Measurements from ENCODE around the gene ECHDC3.
"Not testable (repeated sequence)": the region's sequence is repeated elsewhere in the genome, so short reads cannot be mapped to it uniquely, and the experiment has no call there.

Gene ECHDC3

GRCh38 chr10:11728353-11728752, 13.8 kb upstream of the ECHDC3 start:
- Mint-ChIP-seq H3K36me3 (ENCODE audit: low read depth) (no peaks in the 10 kb centered on the region), H3K4me3 (no peak overlapping the region), H3K4me1 (peaks cover 2% of the 10 kb centered on the region), H3K27ac (no peak overlapping the region), H3K27me3 (peaks cover 10% of the 10 kb centered on the region), H3K9me3 (no peaks in the 10 kb centered on the region)
- DNase-seq, result no peak
- no peak for ATAC-seq

- ATAC-seq, result no peak
- Mint-ChIP-seq H3K4me1 (peaks cover 2% of the 10 kb centered on the region), H3K4me3 (no peak overlapping the region), H3K27me3 (peaks cover 9% of the 10 kb centered on the region), H3K36me3 (ENCODE audit: low read depth) (no peaks in the 10 kb centered on the region), H3K27ac (no peak overlapping the region), H3K9me3 (no peaks in the 10 kb centered on the region)
- DNase-seq, result no peak
These were observed 12.3 kb upstream of the ECHDC3 start for GRCh38 chr10:11729790-11730315.

- Mint-ChIP-seq H3K36me3 (ENCODE audit: low read depth) (no peaks in the 10 kb centered on the region), H3K27ac (no peak overlapping the region), H3K4me3 (no peak overlapping the region), H3K9me3 (no peaks in the 10 kb centered on the region), H3K27me3 (peaks cover 4% of the 10 kb centered on the region), H3K4me1 (no peaks in the 10 kb centered on the region)
- no peak for ATAC-seq
- no peak for DNase-seq
These were observed 11.4 kb upstream of the ECHDC3 start for GRCh38 chr10:11730779-11731178.

GRCh38 chr10:11736767-11737166, 5.4 kb upstream of the ECHDC3 start:
- H3K27ac Mint-ChIP-seq; DNase-seq; H3K4me1 Mint-ChIP-seq; H3K4me3 Mint-ChIP-seq; H3K9me3 Mint-ChIP-seq; ATAC-seq; H3K36me3 Mint-ChIP-seq (ENCODE audit: low read depth): not testable (repeated sequence)
- H3K27me3 Mint-ChIP-seq, result peaks cover 28% of the 10 kb centered on the region

GRCh38 chr10:11737258-11738032, 4.7 kb upstream of the ECHDC3 start:
- H3K27me3 Mint-ChIP-seq, result peaks cover 28% of the 10 kb centered on the region
- H3K4me3 Mint-ChIP-seq; ATAC-seq; H3K4me1 Mint-ChIP-seq; H3K36me3 Mint-ChIP-seq (ENCODE audit: low read depth); H3K27ac Mint-ChIP-seq; H3K9me3 Mint-ChIP-seq; DNase-seq: not testable (repeated sequence)

- H3K27me3 Mint-ChIP-seq, result peaks cover 40% of the 10 kb centered on the region
- peaks cover 5% of the 10 kb centered on the region for H3K9me3 Mint-ChIP-seq
- no peak for ATAC-seq
These were observed 1.3 kb upstream of the ECHDC3 start for GRCh38 chr10:11740907-11741306.

GRCh38 chr10:11741608-11742007, 574 bp upstream of the ECHDC3 start:
- Mint-ChIP-seq H3K4me1 (peaks cover 9% of the 10 kb centered on the region), H3K4me3 (peak overlapping the region; percentile 62), H3K27ac (no peak overlapping the region), H3K9me3 (peaks cover 5% of the 10 kb centered on the region), H3K36me3 (ENCODE audit: low read depth) (peaks cover 4% of the 10 kb centered on the region), H3K27me3 (peaks cover 40% of the 10 kb centered on the region)
- ATAC-seq, result no peak
- no peak for DNase-seq

More at GRCh38 chr10:11740907-11741306, 1.3 kb upstream of the ECHDC3 start:
- H3K4me3 Mint-ChIP-seq, result no peak overlapping the region
- peaks cover 9% of the 10 kb centered on the region for H3K4me1 Mint-ChIP-seq
- H3K27ac Mint-ChIP-seq, result no peak overlapping the region
- peaks cover 4% of the 10 kb centered on the region for H3K36me3 Mint-ChIP-seq (ENCODE audit: low read depth)
- no peak for DNase-seq

- Mint-ChIP-seq H3K4me1 (peaks cover 9% of the 10 kb centered on the region), H3K4me3 (peak overlapping the region; percentile 55), H3K27me3 (peaks cover 35% of the 10 kb centered on the region), H3K27ac (no peak overlapping the region), H3K9me3 (peaks cover 5% of the 10 kb centered on the region), H3K36me3 (ENCODE audit: low read depth) (peaks cover 2% of the 10 kb centered on the region)
- DNase-seq (no peak), ATAC-seq (no peak)
These were observed 657 bp downstream of the ECHDC3 start for GRCh38 chr10:11742779-11743298.

- peaks cover 2% of the 10 kb centered on the region for H3K36me3 Mint-ChIP-seq (ENCODE audit: low read depth)
- H3K4me3 Mint-ChIP-seq, result peak overlapping the region; percentile 55
- DNase-seq, result no peak
- H3K4me1 Mint-ChIP-seq, result peaks cover 9% of the 10 kb centered on the region
- H3K9me3 Mint-ChIP-seq, result peaks cover 4% of the 10 kb centered on the region
- no peak for ATAC-seq
- H3K27me3 Mint-ChIP-seq, result peaks cover 30% of the 10 kb centered on the region
- H3K27ac Mint-ChIP-seq, result no peak overlapping the region
These were observed 1.5 kb downstream of the ECHDC3 start for GRCh38 chr10:11743461-11744338.

GRCh38 chr10:11745045-11745444, 2.9 kb downstream of the ECHDC3 start:
- Mint-ChIP-seq H3K36me3 (ENCODE audit: low read depth) (no peaks in the 10 kb centered on the region), H3K27ac (no peak overlapping the region), H3K4me1 (peaks cover 9% of the 10 kb centered on the region), H3K9me3 (no peaks in the 10 kb centered on the region), H3K4me3 (no peak overlapping the region), H3K27me3 (peaks cover 22% of the 10 kb centered on the region)
- ATAC-seq (no peak), DNase-seq (no peak)

GRCh38 chr10:11746883-11747539, 4.8 kb downstream of the ECHDC3 start:
- DNase-seq (no peak), ATAC-seq (no peak)
- H3K4me3 Mint-ChIP-seq, result no peak overlapping the region
- H3K36me3 Mint-ChIP-seq (ENCODE audit: low read depth), result no peaks in the 10 kb centered on the region
- H3K4me1 Mint-ChIP-seq, result peaks cover 3% of the 10 kb centered on the region
- H3K27me3 Mint-ChIP-seq, result peaks cover 13% of the 10 kb centered on the region
- H3K27ac Mint-ChIP-seq, result no peak overlapping the region
- H3K9me3 Mint-ChIP-seq, result no peaks in the 10 kb centered on the region

- H3K36me3 Mint-ChIP-seq (ENCODE audit: low read depth), result no peaks in the 10 kb centered on the region
- peaks cover 3% of the 10 kb centered on the region for H3K27me3 Mint-ChIP-seq
- no peaks in the 10 kb centered on the region for H3K9me3 Mint-ChIP-seq
- no peak overlapping the region for H3K4me3 Mint-ChIP-seq
- no peaks in the 10 kb centered on the region for H3K4me1 Mint-ChIP-seq
- no peak for ATAC-seq
- no peak for DNase-seq
- no peak overlapping the region for H3K27ac Mint-ChIP-seq
These were observed 6.7 kb downstream of the ECHDC3 start for GRCh38 chr10:11748866-11749265.

- H3K27ac Mint-ChIP-seq, result no peak overlapping the region
- no peaks in the 10 kb centered on the region for H3K4me1 Mint-ChIP-seq
- DNase-seq, result no peak
- no peaks in the 10 kb centered on the region for H3K9me3 Mint-ChIP-seq
- no peak overlapping the region for H3K4me3 Mint-ChIP-seq
- ATAC-seq, result no peak
- H3K27me3 Mint-ChIP-seq, result no peaks in the 10 kb centered on the region
- H3K36me3 Mint-ChIP-seq (ENCODE audit: low read depth), result no peaks in the 10 kb centered on the region
These were observed 8.2 kb downstream of the ECHDC3 start for GRCh38 chr10:11750420-11750819.

- no peaks in the 10 kb centered on the region for H3K9me3 Mint-ChIP-seq
- no peak overlapping the region for H3K27ac Mint-ChIP-seq
- no peaks in the 10 kb centered on the region for H3K36me3 Mint-ChIP-seq (ENCODE audit: low read depth)
- H3K4me3 Mint-ChIP-seq, result no peak overlapping the region
- H3K4me1 Mint-ChIP-seq, result no peaks in the 10 kb centered on the region
- H3K27me3 Mint-ChIP-seq, result no peaks in the 10 kb centered on the region
- ATAC-seq, result no peak
- no peak for DNase-seq
These were observed 12.0 kb downstream of the ECHDC3 start for GRCh38 chr10:11754173-11754572.
